GM21825 (cell line): Measurements from ENCODE around the gene TUBA8.
A peak's percentile ranks its signal among the peaks of the same experiment; 100 is the strongest.
"Not testable (repeated sequence)": the region's sequence is repeated elsewhere in the genome, so short reads cannot be mapped to it uniquely, and the experiment has no call there.

ENCODE experiments used
- ATAC-seq: cut with Tn5 transposase; IDR thresholded peaks from one replicate; pipeline ENCODE4 v1.9.1; 2021; ENCODE audit warnings: mild to moderate bottlenecking, moderate library complexity; ENCODE audit not compliant: unreplicated experiment

TUBA8 gene

DNA sequence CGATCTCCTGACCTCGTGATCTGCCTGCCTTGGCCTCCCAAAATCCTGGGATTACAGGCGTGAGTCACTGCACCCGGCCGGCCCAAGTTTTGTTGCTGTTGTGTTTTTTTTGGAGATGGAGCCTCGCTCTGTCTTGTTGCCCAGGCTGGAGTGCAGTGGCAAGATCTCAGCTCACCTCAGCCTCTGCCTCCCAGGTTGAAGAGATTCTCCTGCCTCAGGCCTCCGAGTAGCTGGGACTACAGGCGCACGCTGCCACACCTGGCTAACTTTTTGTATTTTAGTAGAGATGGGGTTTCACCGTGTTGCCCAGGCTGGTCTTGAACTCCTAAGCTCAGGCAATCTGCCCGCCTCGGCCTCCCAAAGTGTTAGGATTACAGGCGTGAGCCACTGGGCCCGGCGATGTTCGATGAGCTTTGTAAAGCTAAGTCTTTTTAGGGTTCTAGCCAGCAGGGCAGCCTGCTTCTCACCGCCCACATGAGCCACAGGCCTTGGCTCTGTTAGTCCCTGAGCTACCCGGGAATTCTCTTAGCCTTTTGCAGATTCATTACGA is 12.9 kb downstream of the TUBA8 start:
- not testable (repeated sequence) for ATAC-seq

DNA sequence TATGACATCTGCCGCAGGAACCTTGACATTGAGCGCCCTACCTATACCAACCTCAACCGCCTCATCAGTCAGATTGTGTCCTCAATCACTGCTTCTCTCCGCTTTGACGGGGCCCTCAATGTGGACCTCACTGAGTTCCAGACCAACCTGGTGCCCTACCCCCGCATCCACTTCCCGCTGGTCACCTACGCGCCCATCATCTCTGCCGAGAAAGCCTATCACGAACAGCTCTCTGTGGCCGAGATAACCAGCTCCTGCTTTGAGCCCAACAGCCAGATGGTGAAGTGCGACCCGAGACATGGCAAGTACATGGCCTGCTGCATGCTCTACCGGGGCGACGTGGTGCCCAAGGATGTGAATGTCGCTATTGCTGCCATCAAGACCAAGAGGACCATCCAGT is 16.0 kb downstream of the TUBA8 start:
- ATAC-seq: no peak

DNA sequence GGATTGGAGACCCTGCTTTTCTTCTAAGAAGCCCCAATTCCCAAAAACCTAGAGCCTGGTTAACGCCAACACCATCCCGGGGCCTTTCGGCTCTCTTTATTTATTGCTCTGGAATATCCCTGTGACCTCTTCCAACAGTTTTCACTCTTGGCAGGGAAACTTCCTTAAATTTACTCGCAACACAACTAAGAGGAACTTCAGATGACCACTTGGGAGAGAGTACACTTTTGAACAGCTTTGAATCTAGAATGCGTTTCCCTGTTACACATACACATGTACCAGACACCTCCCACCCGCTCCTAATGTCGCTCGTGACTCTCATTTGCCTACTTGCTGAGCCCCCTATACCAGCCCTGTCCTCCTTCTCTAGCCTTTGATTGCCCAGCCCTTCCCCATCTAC is 19.4 kb downstream of the TUBA8 start:
- no peak for ATAC-seq

GRCh38 chr22:18130699-18131429 is 20.3 kb downstream of the TUBA8 start:
- no peak for ATAC-seq

GRCh38 chr22:18133452-18133851 is 22.8 kb downstream of the TUBA8 start:
- ATAC-seq: no peak

GRCh38 chr22:18136563-18137320 is 26.1 kb downstream of the TUBA8 start:
- no peak for ATAC-seq

- ATAC-seq: not testable (repeated sequence)
Measured at GRCh38 chr22:18141004-18141403, 30.4 kb downstream of the TUBA8 start.

- no peak for ATAC-seq
Measured at GRCh38 chr22:18144105-18144504, 33.5 kb downstream of the TUBA8 start.

DNA sequence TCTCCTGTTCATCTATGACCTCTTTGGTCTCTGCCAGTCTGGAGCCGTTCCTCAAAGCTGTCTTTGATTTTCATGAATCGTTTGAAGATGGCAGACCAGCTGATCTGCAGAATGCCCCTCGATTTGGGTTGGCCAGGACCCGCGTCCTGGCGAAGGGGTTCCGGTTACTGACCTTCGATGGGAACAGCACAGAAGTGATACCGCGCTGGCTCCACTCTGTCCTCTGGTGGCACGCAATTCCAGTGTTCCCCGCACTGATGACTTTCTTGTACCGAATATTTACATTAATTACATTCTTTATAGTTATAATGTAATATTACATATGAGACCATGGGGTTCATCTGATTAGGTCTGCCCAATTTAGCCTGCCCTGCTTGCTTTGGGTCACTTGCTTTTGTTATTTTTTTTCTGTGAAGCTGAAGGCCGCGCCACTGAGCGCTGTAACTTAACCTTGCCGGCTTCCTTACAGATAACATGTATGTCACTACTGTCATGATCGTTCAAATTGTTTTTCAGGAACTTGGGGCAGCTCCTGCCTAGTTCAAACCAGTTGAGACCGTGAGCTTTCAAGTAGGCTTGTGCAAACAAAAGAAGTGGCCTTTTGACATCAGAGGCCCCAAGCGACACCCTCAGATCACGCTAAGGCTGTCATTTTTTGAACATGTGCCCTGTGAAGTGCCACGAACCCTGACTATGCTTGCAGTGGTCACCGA is 35.2 kb downstream of the TUBA8 start:
- no peak for ATAC-seq

DNA sequence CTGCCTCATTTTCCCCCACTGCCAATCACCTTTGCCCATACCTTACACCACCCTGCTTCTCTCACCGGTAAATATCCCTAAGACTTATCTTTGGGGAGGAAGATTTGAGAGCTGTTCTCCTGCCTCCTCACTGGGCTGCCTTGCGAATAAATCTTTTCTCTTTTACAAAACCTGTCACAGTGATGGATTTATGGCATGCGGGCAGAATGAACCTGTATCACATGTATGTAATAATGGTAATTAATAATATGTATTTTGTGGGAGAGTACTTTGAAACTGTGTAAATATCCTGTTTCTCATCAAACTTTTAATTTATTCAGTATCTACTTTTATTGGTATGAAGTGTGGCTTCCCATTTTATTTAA is 35.8 kb downstream of the TUBA8 start:
- no peak for ATAC-seq

GRCh38 chr22:18147791-18148190 is 37.2 kb downstream of the TUBA8 start:
- ATAC-seq: no peak

GRCh38 chr22:18148293-18148965 is 37.8 kb downstream of the TUBA8 start:
- ATAC-seq: no peak

DNA sequence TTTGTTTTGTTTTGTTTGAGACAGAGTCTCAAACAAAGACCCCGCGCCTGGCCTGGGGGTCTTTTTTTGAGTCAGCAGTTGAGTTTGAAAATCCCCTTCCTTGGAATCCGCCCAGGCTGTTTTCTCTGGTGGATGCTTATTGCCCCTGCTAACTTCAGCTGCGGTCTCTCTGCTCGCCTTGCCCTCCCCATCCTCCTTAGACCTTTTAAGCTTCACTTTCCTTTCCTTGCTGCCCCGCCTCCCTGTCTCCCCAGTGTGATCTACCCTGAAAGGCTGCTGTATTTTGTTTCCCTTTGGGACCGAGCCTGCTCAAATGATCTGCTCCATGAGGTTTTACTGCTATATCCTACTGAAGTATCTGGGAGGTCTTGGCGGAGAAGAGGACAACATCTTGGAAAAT is 41.9 kb downstream of the TUBA8 start:
- ATAC-seq: no peak

DNA sequence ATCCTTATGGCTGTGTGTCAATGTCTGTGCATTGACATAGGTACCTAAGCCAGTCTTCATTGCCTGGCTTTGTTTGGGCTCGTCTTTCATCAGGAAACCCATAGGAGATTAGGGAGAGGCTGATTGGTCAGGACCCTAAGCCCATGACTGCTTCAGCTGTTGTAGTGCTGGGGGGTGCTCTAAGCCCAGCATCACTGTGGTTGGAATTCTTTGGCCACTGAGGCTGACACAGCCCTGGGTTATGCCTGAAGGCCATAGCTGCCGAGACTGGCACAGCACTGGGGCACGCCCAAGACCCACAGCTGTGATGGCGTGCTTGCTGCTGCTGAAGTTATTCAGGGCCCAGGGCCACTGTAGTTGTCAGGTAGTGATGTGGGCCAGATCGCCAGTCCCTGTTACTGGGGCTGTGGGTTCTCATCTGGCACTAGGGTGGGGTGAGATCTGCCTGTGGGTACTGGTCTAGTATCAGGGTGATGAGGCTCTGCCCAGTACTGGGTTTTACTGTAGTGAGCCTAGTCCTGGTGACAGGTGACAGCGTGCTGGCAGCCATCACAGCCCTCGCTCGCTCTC is 44.3 kb downstream of the TUBA8 start:
- no peak for ATAC-seq

- ATAC-seq: not testable (repeated sequence)
Measured at GRCh38 chr22:18155546-18155945, 44.9 kb downstream of the TUBA8 start.

DNA sequence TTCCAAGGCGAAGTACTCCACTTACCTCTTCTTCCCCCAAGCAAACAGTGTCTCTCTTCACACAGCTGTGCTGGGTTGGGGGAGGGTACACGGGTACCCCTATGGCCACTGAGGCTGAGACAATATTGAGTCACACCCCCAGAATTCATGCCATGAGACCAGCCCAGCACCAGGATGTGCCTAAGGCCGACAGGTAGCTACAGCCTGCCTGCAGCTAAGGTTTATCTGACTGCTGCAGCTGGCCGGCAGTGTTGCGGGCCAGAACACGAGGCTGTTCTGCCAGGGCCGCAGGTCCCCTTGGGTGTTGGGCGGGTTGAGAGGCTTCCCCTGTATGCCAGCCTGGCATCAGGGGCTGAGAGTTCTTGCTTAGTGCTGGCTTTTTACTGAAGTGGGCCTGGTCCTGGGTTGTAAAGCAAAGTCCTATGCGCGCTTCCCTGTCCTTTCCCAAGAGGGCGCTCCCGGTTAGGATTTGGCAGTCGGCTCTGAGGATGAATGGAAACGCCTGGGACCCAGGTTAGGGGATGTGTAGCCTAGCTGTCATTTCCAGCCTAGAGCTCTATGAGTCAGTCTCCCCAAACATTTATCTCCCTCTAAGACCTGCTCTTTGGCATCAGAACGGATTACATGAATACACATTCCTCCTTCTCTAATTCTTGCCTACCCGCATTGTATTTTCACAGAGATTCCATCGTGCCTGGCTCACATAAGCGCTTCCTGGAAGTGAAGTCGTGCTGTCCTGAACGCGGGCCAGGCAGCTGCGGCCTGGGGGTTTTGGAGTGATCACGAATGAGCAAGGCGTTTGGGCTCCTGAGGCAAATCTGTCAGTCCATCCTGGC is 46.5 kb downstream of the TUBA8 start:
- ATAC-seq: no peak

GRCh38 chr22:18157714-18158028 is 47.1 kb downstream of the TUBA8 start:
- ATAC-seq: no peak

- not testable (repeated sequence) for ATAC-seq
Measured at GRCh38 chr22:18160641-18161040, 50.0 kb downstream of the TUBA8 start.

DNA sequence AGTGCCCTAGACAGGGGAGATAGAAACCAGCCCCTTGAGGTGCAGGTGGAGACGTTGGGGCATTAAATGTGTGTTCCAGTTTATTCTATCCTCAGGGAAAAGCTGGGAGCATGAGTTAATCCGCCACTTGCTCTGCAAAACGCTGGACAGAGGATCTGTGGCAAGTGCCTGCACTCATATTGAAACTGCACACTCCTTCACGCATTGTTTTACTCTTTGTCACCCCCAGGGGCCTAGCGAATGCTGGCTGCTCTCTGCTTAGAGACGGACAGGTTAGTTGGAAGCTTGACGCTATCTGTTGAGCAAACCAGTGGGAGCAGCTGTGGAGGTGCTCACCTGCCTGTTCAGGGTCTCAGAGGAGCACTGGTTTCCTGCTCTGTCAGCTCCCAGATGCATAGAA is 53.2 kb downstream of the TUBA8 start:
- peak; percentile 67 for ATAC-seq

DNA sequence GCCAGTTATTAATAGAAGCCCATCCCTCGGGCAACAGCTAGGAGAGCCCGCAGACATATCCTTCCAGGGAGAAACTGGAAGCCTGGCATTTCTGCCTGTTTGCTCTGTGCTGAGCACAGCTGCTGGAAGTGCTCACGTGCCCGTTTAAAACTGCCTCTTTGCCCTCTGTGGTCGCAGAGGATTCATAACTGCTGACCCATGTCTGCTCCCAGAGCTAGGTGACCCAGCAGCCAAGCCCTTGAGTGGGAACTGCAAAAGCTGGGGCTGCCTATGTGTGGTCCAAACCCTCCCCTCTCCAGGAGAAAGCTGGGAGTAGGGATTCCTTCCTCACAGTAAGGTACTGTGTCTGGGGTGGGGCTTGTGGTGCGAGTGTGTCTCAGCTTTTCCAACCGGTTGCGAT is 54.0 kb downstream of the TUBA8 start:
- ATAC-seq: peak; percentile 26
